GM21576 (cell line): ENCODE data around the gene DCC.

Source experiments
- ATAC-seq: cut with Tn5 transposase; IDR thresholded peaks from one replicate; pipeline ENCODE4 v1.9.1; 2021; ENCODE audit warnings: mild to moderate bottlenecking, moderate library complexity; ENCODE audit not compliant: unreplicated experiment

DCC gene

DNA sequence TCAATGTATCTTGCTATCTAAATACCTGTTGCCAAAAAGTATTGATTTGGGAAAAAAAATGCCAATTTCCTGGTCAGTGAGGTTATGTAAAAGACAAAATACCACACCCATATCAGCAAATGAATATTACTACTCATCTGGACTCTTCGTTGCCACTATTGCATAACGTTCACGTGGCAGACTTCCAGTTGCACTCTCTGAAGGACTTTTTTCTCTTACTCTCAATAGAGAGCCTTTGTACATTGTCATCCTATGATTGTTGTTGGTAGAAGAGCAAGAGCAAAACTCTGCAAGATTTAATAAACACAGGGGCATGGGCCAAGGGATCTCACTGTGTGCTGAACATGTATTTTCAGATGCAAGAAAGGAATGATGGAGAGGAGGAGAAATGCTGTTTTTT is 1194.7 kb downstream of the DCC start:
- no peak for ATAC-seq

DNA sequence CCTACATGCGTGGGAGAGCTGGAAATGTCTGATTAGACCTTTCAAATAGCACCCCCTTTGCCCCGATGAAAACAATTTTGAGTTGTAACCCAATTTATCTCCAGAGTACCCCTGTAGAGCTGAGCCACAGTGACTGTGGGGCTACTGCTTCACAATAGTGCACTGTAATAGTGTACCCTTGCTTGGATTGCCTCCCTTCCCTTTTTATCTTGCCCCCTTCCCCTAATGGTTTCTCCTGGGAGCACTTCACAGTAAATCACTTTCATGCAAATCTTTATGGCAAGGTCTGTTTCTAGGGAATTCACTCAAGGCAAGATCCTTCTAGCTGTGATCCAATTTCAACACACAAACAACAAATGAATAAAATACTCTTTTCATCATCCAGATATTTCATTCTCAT is 1196.9 kb downstream of the DCC start:
- ATAC-seq = no peak

- no peak for ATAC-seq
These were observed 1201.9 kb downstream of the DCC start for GRCh38 chr18:53541924-53542323.

- no peak for ATAC-seq
These were observed 1203.7 kb downstream of the DCC start for GRCh38 chr18:53543711-53544110.

- no peak for ATAC-seq
These were observed 1204.9 kb downstream of the DCC start for GRCh38 chr18:53544917-53545316.

DNA sequence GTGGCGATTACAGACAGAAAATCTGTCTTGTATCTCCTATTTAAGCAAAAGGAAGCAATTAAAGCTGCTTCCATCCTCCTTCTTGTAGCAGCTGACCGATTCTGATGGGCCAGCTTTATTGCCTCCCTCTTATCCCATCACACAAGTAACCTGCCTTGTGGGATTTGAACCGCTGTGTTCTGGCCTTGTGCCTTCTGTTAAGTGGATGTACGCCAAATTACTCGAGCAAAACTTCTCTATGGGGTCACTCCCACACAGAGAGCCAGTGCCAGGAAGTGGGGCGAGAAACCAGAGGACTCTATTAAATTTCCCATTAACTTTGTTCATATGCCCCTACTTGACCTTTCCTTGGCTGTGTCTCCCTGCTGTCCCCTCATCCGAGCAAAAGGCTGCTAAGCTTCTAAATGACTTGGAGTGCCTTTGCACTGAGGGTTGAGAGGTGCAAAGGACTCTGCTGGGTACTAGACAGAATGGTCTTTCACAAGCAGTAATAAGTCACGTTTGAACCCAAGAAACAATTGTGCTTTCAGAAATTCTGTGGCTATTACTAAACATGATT is 1212.0 kb downstream of the DCC start:
- no peak for ATAC-seq

- ATAC-seq = no peak
These were observed 1213.0 kb downstream of the DCC start for GRCh38 chr18:53553030-53553429.

- ATAC-seq = no peak
These were observed 1216.5 kb downstream of the DCC start for GRCh38 chr18:53556450-53556849.

- no peak for ATAC-seq
These were observed 1220.5 kb downstream of the DCC start for GRCh38 chr18:53560546-53560945.

DNA sequence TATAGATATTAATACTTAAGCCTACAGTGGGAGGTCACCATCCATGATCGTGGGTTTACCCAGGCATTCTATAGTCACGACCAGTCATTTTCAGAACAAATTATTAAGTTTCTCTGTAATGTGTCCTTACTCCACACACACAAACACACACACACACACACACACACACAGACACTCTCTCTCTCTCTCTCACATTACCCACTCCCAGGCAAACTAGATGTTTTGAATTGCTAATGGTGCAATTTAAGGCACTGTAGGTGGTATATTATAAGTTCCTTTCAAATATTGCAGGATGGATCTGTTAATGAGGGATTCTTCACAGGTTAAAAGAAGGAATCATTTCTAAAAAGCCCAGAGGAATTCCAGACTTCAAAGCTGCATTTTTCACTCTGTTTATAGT is 1226.6 kb downstream of the DCC start:
- ATAC-seq = no peak

GRCh38 chr18:53567929-53568574 is 1228.1 kb downstream of the DCC start:
- no peak for ATAC-seq
